Measurements from ENCODE around the gene MROH8. TPM values are rescaled to one million over a fixed set of nuclear protein-coding genes. Genes with fewer than 3 reads are reported as not detected.

The MROH8 gene
- total RNA-seq, 2 donors from 2014 or later = 3.8 to 5.8 TPM

- DNase-seq (ENCODE audit: low spot score) = no peak
Measured at GRCh38 chr20:37204056-37204455, 24.7 kb upstream of the MROH8 start.

GRCh38 chr20:37202267-37202943, 23.1 kb upstream of the MROH8 start:
- H3K4me3 ChIP-seq = no peak overlapping the region
- peak; percentile 81 to 83 for TF ChIP-seq CTCF (IDR thresholded peaks at IDR 0.05)
- no peaks in the 10 kb centered on the region for H3K9me3 ChIP-seq
- H3K27ac ChIP-seq = peak overlapping the region; percentile 26 to 63
- peaks cover 55% of the 10 kb centered on the region for H3K36me3 ChIP-seq
- H3K27me3 ChIP-seq = no peaks in the 10 kb centered on the region
- DNase-seq (ENCODE audit: low spot score) = no peak
- H3K4me1 ChIP-seq = peaks cover 0 to 14% of the 10 kb centered on the region in 2 donors

More at GRCh38 chr20:37204056-37204455, 24.7 kb upstream of the MROH8 start:
- Histone ChIP-seq H3K36me3 (peaks cover 66% of the 10 kb centered on the region), H3K4me3 (no peak overlapping the region), H3K4me1 (peaks cover 0 to 14% of the 10 kb centered on the region in 2 donors), H3K27ac (no peak overlapping the region), H3K9me3 (no peaks in the 10 kb centered on the region), H3K27me3 (no peaks in the 10 kb centered on the region)
- no peak for TF ChIP-seq CTCF (IDR thresholded peaks at IDR 0.05)

GRCh38 chr20:37201827-37202162, 22.4 kb upstream of the MROH8 start:
- Histone ChIP-seq H3K4me3 (no peak overlapping the region), H3K27me3 (no peaks in the 10 kb centered on the region), H3K27ac (peak overlapping the region; percentile 26 to 63), H3K4me1 (peaks cover 0 to 14% of the 10 kb centered on the region in 2 donors), H3K9me3 (no peaks in the 10 kb centered on the region), H3K36me3 (peaks cover 49% of the 10 kb centered on the region)
- DNase-seq (ENCODE audit: low spot score) = no peak
- TF ChIP-seq CTCF (IDR thresholded peaks at IDR 0.05) = no peak

- Histone ChIP-seq H3K4me3 (no peak overlapping the region), H3K4me1 (peaks cover 0 to 14% of the 10 kb centered on the region in 2 donors), H3K27ac (peak overlapping the region in 1 of 2 donors; percentile 63), H3K27me3 (no peaks in the 10 kb centered on the region), H3K36me3 (peaks cover 45% of the 10 kb centered on the region), H3K9me3 (no peaks in the 10 kb centered on the region)
- TF ChIP-seq CTCF (IDR thresholded peaks at IDR 0.05) = no peak
- no peak for DNase-seq (ENCODE audit: low spot score)
Measured at GRCh38 chr20:37200926-37201826, 21.8 kb upstream of the MROH8 start.

- TF ChIP-seq CTCF (IDR thresholded peaks at IDR 0.05) = no peak
- no peaks in the 10 kb centered on the region for H3K9me3 ChIP-seq
- H3K27ac ChIP-seq = no peak overlapping the region
- H3K36me3 ChIP-seq = peaks cover 45% of the 10 kb centered on the region
- no peak overlapping the region for H3K4me3 ChIP-seq
- no peak for DNase-seq (ENCODE audit: low spot score)
- no peaks in the 10 kb centered on the region for H3K27me3 ChIP-seq
- peaks cover 0 to 18% of the 10 kb centered on the region in 2 donors for H3K4me1 ChIP-seq
Measured at GRCh38 chr20:37200376-37200775, 21.0 kb upstream of the MROH8 start.

Data from right atrium auricular region (tissue), 2 donors.